GM18517 (cell line): Measurements from ENCODE around the gene CAPN8.

Experiments
- ATAC-seq: cut with Tn5 transposase; IDR thresholded peaks from one replicate; pipeline ENCODE4 v1.9.1; 2021; ENCODE audit warnings: mild to moderate bottlenecking, moderate library complexity; ENCODE audit not compliant: unreplicated experiment

CAPN8 gene

GRCh38 chr1:223620297-223620897, 45.1 kb downstream of the CAPN8 start:
- no peak for ATAC-seq

- ATAC-seq, result no peak
Measured at GRCh38 chr1:223618680-223619079, 46.8 kb downstream of the CAPN8 start.

GRCh38 chr1:223617323-223618070, 48.0 kb downstream of the CAPN8 start:
- no peak for ATAC-seq

GRCh38 chr1:223616586-223616985, 48.9 kb downstream of the CAPN8 start:
- no peak for ATAC-seq

- no peak for ATAC-seq
Measured at GRCh38 chr1:223611936-223612335, 53.6 kb downstream of the CAPN8 start.

GRCh38 chr1:223609977-223610376, 55.5 kb downstream of the CAPN8 start:
- ATAC-seq, result no peak

GRCh38 chr1:223609066-223609465, 56.4 kb downstream of the CAPN8 start:
- ATAC-seq, result no peak

- ATAC-seq, result no peak
Measured at GRCh38 chr1:223558512-223558911, 107.0 kb downstream of the CAPN8 start.

GRCh38 chr1:223557130-223557475, 108.4 kb downstream of the CAPN8 start:
- no peak for ATAC-seq

- ATAC-seq, result peak; percentile 53
Measured at GRCh38 chr1:223556414-223557129, 108.9 kb downstream of the CAPN8 start.

- ATAC-seq, result no peak
Measured at GRCh38 chr1:223553957-223554356, 111.5 kb downstream of the CAPN8 start.

- no peak for ATAC-seq
Measured at GRCh38 chr1:223551610-223552009, 113.9 kb downstream of the CAPN8 start.

GRCh38 chr1:223549740-223550139, 115.8 kb downstream of the CAPN8 start:
- no peak for ATAC-seq

GRCh38 chr1:223547316-223548114, 118.0 kb downstream of the CAPN8 start:
- ATAC-seq, result no peak

- no peak for ATAC-seq
Measured at GRCh38 chr1:223545343-223545742, 120.2 kb downstream of the CAPN8 start.

GRCh38 chr1:223543560-223543959, 121.9 kb downstream of the CAPN8 start:
- ATAC-seq, result no peak

GRCh38 chr1:223542831-223543230, 122.7 kb downstream of the CAPN8 start:
- ATAC-seq, result no peak

- ATAC-seq, result no peak
Measured at GRCh38 chr1:223540485-223541106, 124.9 kb downstream of the CAPN8 start.

- ATAC-seq, result no peak
Measured at GRCh38 chr1:223539750-223540149, 125.8 kb downstream of the CAPN8 start.

- ATAC-seq, result no peak
Measured at GRCh38 chr1:223538981-223539380, 126.5 kb downstream of the CAPN8 start.

- no peak for ATAC-seq
Measured at GRCh38 chr1:223535319-223535718, 130.2 kb downstream of the CAPN8 start.
